HG03354 (cell line): ENCODE results near the gene ZNF277.
"Not testable (repeated sequence)": the region's sequence is repeated elsewhere in the genome, so short reads cannot be mapped to it uniquely, and the experiment has no call there.

Experiments
- ATAC-seq: cut with Tn5 transposase; IDR thresholded peaks from one replicate; pipeline ENCODE4 v1.9.1; 2021; ENCODE audit warnings: mild to moderate bottlenecking; ENCODE audit not compliant: unreplicated experiment, poor library complexity, severe bottlenecking

ZNF277 gene

GRCh38 chr7:112238330-112238729 lies 31.8 kb downstream of the ZNF277 start:
- ATAC-seq: no peak

- no peak for ATAC-seq
These were observed 32.5 kb downstream of the ZNF277 start for GRCh38 chr7:112238852-112239610.

GRCh38 chr7:112248598-112248997 lies 42.1 kb downstream of the ZNF277 start:
- ATAC-seq: no peak

GRCh38 chr7:112249967-112250366 lies 43.5 kb downstream of the ZNF277 start:
- not testable (repeated sequence) for ATAC-seq

GRCh38 chr7:112252141-112252540 lies 45.6 kb downstream of the ZNF277 start:
- ATAC-seq: no peak

DNA sequence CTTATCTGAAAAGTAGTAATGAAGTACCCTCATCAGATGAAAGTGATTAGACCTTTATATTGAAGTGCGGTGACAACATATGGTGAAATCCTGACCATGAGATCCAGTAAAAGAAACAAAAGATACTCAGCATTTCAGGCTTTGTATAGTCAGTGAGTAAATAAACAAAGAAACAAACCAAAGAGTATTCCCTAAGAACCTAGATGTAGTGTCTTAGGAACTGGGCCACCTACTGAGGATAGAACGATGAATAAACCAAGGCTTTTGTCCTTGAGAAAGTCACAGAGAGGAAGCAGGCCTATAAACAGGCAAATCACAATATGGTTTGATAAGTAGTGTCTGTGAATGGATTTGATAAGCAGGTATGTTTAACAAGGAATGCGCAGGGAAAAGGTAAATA lies 46.2 kb downstream of the ZNF277 start:
- no peak for ATAC-seq

DNA sequence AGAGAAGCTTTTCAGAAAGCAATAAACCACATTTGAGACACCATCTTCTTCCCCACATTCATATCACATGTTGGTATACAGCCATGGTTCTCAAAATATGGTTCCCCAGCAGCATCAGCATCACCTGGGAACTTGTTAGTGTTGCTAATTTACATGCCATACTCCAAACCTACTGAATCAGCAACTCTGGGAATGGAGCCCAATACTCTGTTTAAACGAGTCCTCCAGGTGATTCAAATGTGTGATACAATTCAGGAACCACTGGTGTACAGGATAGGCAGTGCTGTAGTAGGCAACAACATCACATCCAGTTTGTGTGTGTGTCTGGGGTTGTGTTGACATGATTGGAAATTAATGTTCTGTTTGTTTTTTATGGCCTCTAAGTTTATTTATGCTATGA lies 47.7 kb downstream of the ZNF277 start:
- ATAC-seq: no peak

DNA sequence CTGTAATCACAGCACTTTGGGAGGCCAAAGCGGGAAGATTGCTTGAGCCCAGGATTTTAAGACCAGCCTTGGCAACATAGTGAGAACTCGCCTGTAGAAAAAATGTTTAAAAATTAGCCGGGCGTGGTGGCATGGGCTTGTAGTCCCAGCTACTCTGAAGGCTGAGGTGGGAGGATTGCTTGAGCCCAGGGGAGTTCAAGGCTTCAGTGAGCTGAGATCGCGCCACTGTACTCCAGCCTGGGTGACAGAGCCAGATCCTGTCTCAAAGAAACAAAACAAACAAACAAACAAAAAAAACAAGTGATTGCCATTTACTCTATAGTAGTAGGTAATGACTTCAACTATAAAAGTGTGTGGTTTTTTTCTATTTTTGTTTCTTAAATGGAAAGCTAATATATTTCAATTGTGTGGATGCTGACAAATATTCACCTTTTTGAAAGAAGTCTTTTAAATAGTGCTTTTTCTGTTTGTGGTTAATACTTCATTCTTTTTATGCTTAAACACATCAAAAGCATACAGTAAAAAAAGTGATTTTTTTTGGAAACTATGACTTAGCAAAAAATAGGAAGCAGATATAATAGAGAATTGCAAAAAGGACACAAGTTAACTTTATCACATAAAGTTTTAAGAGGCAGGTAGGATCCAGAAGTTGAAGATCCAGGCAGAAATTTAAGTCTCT lies 48.4 kb downstream of the ZNF277 start:
- no peak for ATAC-seq

GRCh38 chr7:112255388-112255720 lies 48.9 kb downstream of the ZNF277 start:
- ATAC-seq: no peak

GRCh38 chr7:112257073-112257472 lies 50.6 kb downstream of the ZNF277 start:
- no peak for ATAC-seq

- ATAC-seq: no peak
These were observed 54.4 kb downstream of the ZNF277 start for GRCh38 chr7:112260911-112261310.

GRCh38 chr7:112262036-112262435 lies 55.5 kb downstream of the ZNF277 start:
- no peak for ATAC-seq

GRCh38 chr7:112262855-112263487 lies 56.5 kb downstream of the ZNF277 start:
- ATAC-seq: no peak

- ATAC-seq: no peak
These were observed 57.0 kb downstream of the ZNF277 start for GRCh38 chr7:112263519-112263918.

DNA sequence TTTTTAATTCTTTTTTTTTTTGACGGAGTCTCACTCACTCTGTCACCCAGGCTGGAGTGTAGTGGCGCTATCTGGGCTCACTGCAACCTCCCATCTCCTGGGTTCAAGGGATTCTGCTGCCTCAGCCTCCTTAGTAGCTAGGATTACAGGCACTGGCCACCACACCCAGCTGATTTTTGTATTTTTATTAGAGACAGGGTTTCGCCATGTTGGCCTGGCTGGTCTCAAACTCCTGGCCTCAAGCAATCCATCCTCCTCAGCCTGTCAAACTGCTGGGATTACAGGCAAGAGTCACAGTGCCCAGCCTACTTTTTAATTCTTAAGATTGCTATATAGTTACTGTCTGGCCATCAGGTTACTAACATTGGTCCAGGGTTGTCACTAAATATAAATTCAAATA lies 59.6 kb downstream of the ZNF277 start:
- no peak for ATAC-seq

GRCh38 chr7:112266595-112267270 lies 60.2 kb downstream of the ZNF277 start:
- ATAC-seq: no peak

DNA sequence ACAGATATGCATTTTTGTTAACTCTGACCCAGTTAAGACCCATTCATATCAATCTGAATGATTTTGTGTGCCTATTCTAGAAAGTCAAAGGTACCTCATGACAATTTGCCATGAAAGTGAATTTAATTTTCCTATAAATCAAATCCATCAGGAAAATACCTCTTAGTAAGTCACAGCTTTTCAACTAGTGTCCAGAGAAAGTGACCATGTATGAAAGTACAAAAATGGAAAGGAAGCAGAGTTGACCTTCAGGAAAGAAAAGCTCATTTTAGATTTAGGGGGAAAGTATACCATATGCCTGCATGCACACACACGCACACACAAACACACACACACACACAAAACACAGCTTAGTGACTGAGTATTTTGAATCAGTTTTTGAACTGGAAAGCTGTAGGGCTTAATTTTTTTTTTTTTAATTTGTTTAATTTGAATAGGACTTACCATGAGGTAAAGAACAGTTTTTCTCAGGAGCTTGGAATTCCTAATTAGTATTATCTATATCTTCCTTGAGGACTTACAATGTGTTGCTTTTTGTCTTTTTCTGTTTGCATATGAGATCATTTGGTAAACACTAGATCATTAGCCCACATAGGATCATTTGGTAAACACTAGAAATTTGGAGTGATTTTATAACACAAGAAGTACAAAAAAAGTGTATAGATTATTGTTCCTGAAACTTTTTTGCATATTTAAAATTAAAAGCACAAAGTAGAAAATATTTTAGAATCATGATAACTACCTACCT lies 61.6 kb downstream of the ZNF277 start:
- ATAC-seq: no peak

- no peak for ATAC-seq
These were observed 64.7 kb downstream of the ZNF277 start for GRCh38 chr7:112271162-112271561.

DNA sequence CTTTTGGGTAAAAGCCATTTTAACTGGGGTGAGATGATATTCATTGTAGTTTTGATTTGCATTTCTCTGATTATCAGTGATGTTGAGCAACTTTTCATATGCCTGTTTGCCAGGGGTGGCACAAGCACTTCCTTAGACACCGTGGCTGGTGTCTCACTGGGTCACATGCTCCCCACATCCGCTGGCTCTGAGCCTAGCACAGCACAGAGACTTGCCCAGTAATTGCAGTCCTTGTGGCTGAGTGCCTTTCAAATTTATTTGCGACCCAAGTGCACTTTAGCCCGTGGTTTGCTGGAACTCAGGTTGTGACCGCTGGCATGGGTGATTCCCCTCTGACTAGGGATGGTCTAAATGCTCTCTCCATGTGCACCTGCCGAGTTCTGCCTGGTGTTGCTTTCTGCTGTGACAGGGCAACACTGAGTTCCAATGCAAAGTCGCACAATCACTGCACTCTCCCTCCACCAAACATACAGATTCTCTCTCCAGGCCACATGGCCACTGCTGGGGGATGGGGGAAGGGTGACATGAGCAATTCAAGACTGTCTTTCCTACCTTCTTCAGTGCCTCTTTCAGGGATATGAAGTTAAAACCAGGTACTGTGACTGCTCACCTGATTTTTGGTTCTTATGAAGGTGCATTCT lies 66.5 kb downstream of the ZNF277 start:
- ATAC-seq: no peak
